Natural killer cell (primary cell): Measurements from ENCODE around the gene SYCE1. TPM values are rescaled to one million over a fixed set of nuclear protein-coding genes. Genes with fewer than 3 reads are reported as not detected.
A peak's percentile ranks its signal among the peaks of the same experiment; 100 is the strongest.

Experiments
- ATAC-seq, 3 donors: fragments of 150-1000 bp in 2 of 3; fragments of 200-7000 bp in 1 of 3; cut with Tn5 transposase; 1 replicate in 1 of 3; 2 replicates in 2 of 3; pipeline ENCODE4 v1.10.0; 2021; ENCODE audit warnings: mild to moderate bottlenecking in 2 of 3, moderate library complexity in 2 of 3
- DNase-seq, 2 donors: peaks; one replicate each; pipeline versions ENCODE4 v3.0.0 to v3.0.0-alpha.2; 2013 to 2021; ENCODE audit warnings: mixed read lengths in 1 of 2
- H3K27ac ChIP-seq: one replicate; pipeline ENCODE4 v1.5.1; 2013; ENCODE audit warnings: mild to moderate bottlenecking, low read length
- H3K27me3 ChIP-seq: one replicate; pipeline ENCODE4 v1.6.1; 2013; ENCODE audit warnings: low read length; ENCODE audit not compliant: control insufficient read depth, insufficient read depth
- H3K36me3 ChIP-seq: one replicate; pipeline ENCODE4 v1.6.1; 2013; ENCODE audit warnings: low read length; ENCODE audit not compliant: control insufficient read depth, insufficient read depth
- H3K4me1 ChIP-seq: one replicate; pipeline ENCODE4 v1.6.1; 2013; ENCODE audit warnings: low read length; ENCODE audit not compliant: control insufficient read depth, insufficient read depth
- H3K4me3 ChIP-seq: one replicate; pipeline ENCODE4 v1.5.1; 2013; ENCODE audit warnings: low read length
- H3K9me3 ChIP-seq: one replicate; pipeline ENCODE4 v1.6.1; 2013; ENCODE audit warnings: low read length; ENCODE audit not compliant: control insufficient read depth, insufficient read depth
- H3K27ac Mint-ChIP-seq, 2 donors: one replicate each; pipeline ENCODE4 v1.8.0; 2022; ENCODE audit warnings: mild to moderate bottlenecking in 2 of 2, mixed read lengths in 2 of 2, moderate library complexity in 1 of 2
- H3K27me3 Mint-ChIP-seq, 2 donors: one replicate each; pipeline ENCODE4 v1.8.0; 2022; ENCODE audit warnings: low read depth in 2 of 2, mixed read lengths in 2 of 2
- H3K36me3 Mint-ChIP-seq: one replicate; pipeline ENCODE4 v1.8.0; 2022; ENCODE audit warnings: mixed read lengths
- H3K4me1 Mint-ChIP-seq, 2 donors: one replicate each; pipeline ENCODE4 v1.8.0; 2022; ENCODE audit warnings: mixed read lengths in 2 of 2
- H3K4me3 Mint-ChIP-seq: one replicate; pipeline ENCODE4 v1.8.0; 2022; ENCODE audit warnings: mild to moderate bottlenecking, moderate library complexity, mixed read lengths
- H3K9me3 Mint-ChIP-seq, 2 donors: one replicate each; pipeline ENCODE4 v1.8.0; 2022; ENCODE audit warnings: mixed read lengths in 2 of 2
- CTCF ChIP-seq: fragments of 200-600 bp; IDR thresholded peaks from one replicate; pipeline ENCODE4 v1.8.0; 2022; ENCODE audit warnings: antibody characterized with exemption
- WGBS: methylation state at CpG from one replicate; pipeline ENCODE4 v1.1.7; 2013; ENCODE audit warnings: missing lambda C conversion rate; ENCODE audit not compliant: insufficient coverage; 5-methylcytosine and 5-hydroxymethylcytosine counted together
- intact Hi-C: fragments of 100-400 bp; cut with micrococcal nuclease; formaldehyde crosslinking; loops from one replicate; pipeline ENCODE4 v1.14.2; 2022
- total RNA-seq, 4 donors: library from RNA; stranded (reverse); fragments of 120-200 nt in 1 of 4; gene quantifications; one replicate each; pipeline versions ENCODE4 v1.2.3 to v1.2.4, GENCODE V29; 2013 to 2022

The SYCE1 gene
- total RNA-seq, 3 donors from 2014 or later (not counting 1 experiment from before 2014, with no cell fraction given): 0.82 TPM; not detected in 2

GRCh38 chr10:133567119-133567518 is 1.7 kb upstream of the SYCE1 start:
- Histone ChIP-seq H3K27ac (no peak overlapping the region), H3K4me3 (no peak overlapping the region), H3K36me3 (no peaks in the 10 kb centered on the region), H3K4me1 (no peaks in the 10 kb centered on the region), H3K9me3 (peaks cover 3% of the 10 kb centered on the region), H3K27me3 (no peaks in the 10 kb centered on the region)
- Mint-ChIP-seq H3K4me3 (no peak overlapping the region), H3K4me1 (no peaks in the 10 kb centered on the region), H3K27ac (no peak overlapping the region), H3K36me3 (no peaks in the 10 kb centered on the region), H3K27me3 (peaks cover 6 to 12% of the 10 kb centered on the region in 2 donors), H3K9me3 (no peaks in the 10 kb centered on the region)
- ATAC-seq (no peak), DNase-seq (no peak)
- intact Hi-C loops: no loop called here
- no peak for TF ChIP-seq CTCF
- 89% methylated on average over 5 of the region's 5 CpGs for WGBS

GRCh38 chr10:133564816-133565215 is 567 bp downstream of the SYCE1 start:
- H3K4me1 Mint-ChIP-seq: no peaks in the 10 kb centered on the region
- H3K27me3 ChIP-seq: no peaks in the 10 kb centered on the region
- no peaks in the 10 kb centered on the region for H3K4me1 ChIP-seq
- peak overlapping the region; percentile 37 for H3K27ac ChIP-seq
- no peaks in the 10 kb centered on the region for H3K36me3 ChIP-seq
- no peak overlapping the region for H3K4me3 ChIP-seq
- peaks cover 6 to 12% of the 10 kb centered on the region in 2 donors for H3K27me3 Mint-ChIP-seq
- no peaks in the 10 kb centered on the region for H3K36me3 Mint-ChIP-seq
- intact Hi-C loops: no loop called here
- no peak for DNase-seq
- H3K4me3 Mint-ChIP-seq: no peak overlapping the region
- H3K9me3 Mint-ChIP-seq: no peaks in the 10 kb centered on the region
- peaks cover 3% of the 10 kb centered on the region for H3K9me3 ChIP-seq
- 89% methylated on average over 12 of the region's 12 CpGs for WGBS
- TF ChIP-seq CTCF: no peak
- ATAC-seq: no peak
- H3K27ac Mint-ChIP-seq: no peak overlapping the region

GRCh38 chr10:133559216-133559615 is 6.2 kb downstream of the SYCE1 start:
- intact Hi-C loops: no loop called here
- Mint-ChIP-seq H3K4me3 (no peak overlapping the region), H3K9me3 (no peaks in the 10 kb centered on the region), H3K27ac (no peak overlapping the region), H3K36me3 (no peaks in the 10 kb centered on the region), H3K27me3 (peaks cover 14 to 25% of the 10 kb centered on the region in 2 donors), H3K4me1 (no peaks in the 10 kb centered on the region)
- H3K9me3 ChIP-seq: no peaks in the 10 kb centered on the region
- no peaks in the 10 kb centered on the region for H3K27me3 ChIP-seq
- ATAC-seq (no peak), DNase-seq (no peak)
- H3K36me3 ChIP-seq: no peaks in the 10 kb centered on the region
- no peak overlapping the region for H3K4me3 ChIP-seq
- TF ChIP-seq CTCF: no peak
- H3K4me1 ChIP-seq: no peaks in the 10 kb centered on the region
- WGBS: 91% methylated on average over 11 of the region's 11 CpGs
- no peak overlapping the region for H3K27ac ChIP-seq

- ATAC-seq: no peak
- no peaks in the 10 kb centered on the region for H3K4me1 ChIP-seq
- no peak overlapping the region for H3K27ac Mint-ChIP-seq
- H3K4me3 Mint-ChIP-seq: no peak overlapping the region
- no peaks in the 10 kb centered on the region for H3K36me3 Mint-ChIP-seq
- DNase-seq: no peak
- H3K4me1 Mint-ChIP-seq: no peaks in the 10 kb centered on the region
- H3K9me3 Mint-ChIP-seq: no peaks in the 10 kb centered on the region
- 71% methylated on average over 3 of the region's 3 CpGs for WGBS
- H3K9me3 ChIP-seq: no peaks in the 10 kb centered on the region
- no peaks in the 10 kb centered on the region for H3K27me3 ChIP-seq
- intact Hi-C loops: no loop called here
- H3K27me3 Mint-ChIP-seq: peaks cover 14 to 36% of the 10 kb centered on the region in 2 donors
- no peak overlapping the region for H3K4me3 ChIP-seq
- H3K36me3 ChIP-seq: no peaks in the 10 kb centered on the region
- H3K27ac ChIP-seq: no peak overlapping the region
- TF ChIP-seq CTCF: no peak
These were observed 8.0 kb downstream of the SYCE1 start for GRCh38 chr10:133557381-133557780.
